WTC11 (cell line): ENCODE data around the gene SPAST. TPM values are rescaled to one million over a fixed set of nuclear protein-coding genes. Genes with fewer than 3 reads are reported as not detected.

ENCODE experiments used
- ATAC-seq: fragments of 200-7000 bp; cut with Tn5 transposase; 2 replicates; pipeline ENCODE4 v1.10.0; 2021; ENCODE audit warnings: mild to moderate bottlenecking, moderate library complexity
- Bru-seq: library from RNA; stranded (reverse); fragments of 400-500 nt; gene quantifications from one replicate; lab custom pipeline; 2021; lab: Mats Ljungman, UMichigan
- CTCF ChIA-PET: fragments of 300-600 bp; sonication (Branson Sonifier 250); formaldehyde crosslinking; loops from one replicate; lab custom pipeline; 2021; ENCODE audit warnings: antibody characterized with exemption; lab: Charles Lee
- POLR2A ChIA-PET: fragments of 350-600 bp; sonication (Branson Sonifier 250); formaldehyde crosslinking; loops from one replicate; lab custom pipeline; 2021; ENCODE audit warnings: antibody characterized with exemption; lab: Charles Lee
- DNase-seq: peaks from one replicate; pipeline ENCODE4 v3.0.0; 2021; ENCODE audit warnings: low spot score
- H3K27ac Mint-ChIP-seq: 2 replicates; pipeline ENCODE4 v1.8.0; 2021; ENCODE audit warnings: mixed read lengths
- H3K27me3 Mint-ChIP-seq: 2 replicates; pipeline ENCODE4 v1.8.0; 2021; ENCODE audit warnings: low read depth, mild to moderate bottlenecking, moderate library complexity, mixed read lengths
- H3K36me3 Mint-ChIP-seq: 2 replicates; pipeline ENCODE4 v1.8.0; 2021; ENCODE audit warnings: mixed read lengths
- H3K4me1 Mint-ChIP-seq: 2 replicates; pipeline ENCODE4 v1.8.0; 2022; ENCODE audit warnings: mixed read lengths
- H3K4me3 Mint-ChIP-seq: 2 replicates; pipeline ENCODE4 v1.8.0; 2021; ENCODE audit warnings: mild to moderate bottlenecking, moderate library complexity, mixed read lengths
- H3K9me3 Mint-ChIP-seq: 2 replicates; pipeline ENCODE4 v1.8.0; 2021; ENCODE audit warnings: mixed read lengths
- CREB1 ChIP-seq: sonication (generic); formaldehyde crosslinking; IDR thresholded peaks from 2 replicates; pipeline ENCODE4 v1.8.0; 2023; ENCODE audit warnings: mild to moderate bottlenecking, missing genetic modification reagents
- CREM ChIP-seq: sonication (generic); formaldehyde crosslinking; IDR thresholded peaks from 2 replicates; pipeline ENCODE4 v1.8.1; 2022; ENCODE audit warnings: mild to moderate bottlenecking, missing genetic modification reagents, moderate library complexity
- GABPB1 ChIP-seq: sonication (generic); formaldehyde crosslinking; IDR thresholded peaks from 2 replicates; pipeline ENCODE4 v1.8.1; 2023; ENCODE audit warnings: mild to moderate bottlenecking, missing genetic modification reagents
- HMGA2 ChIP-seq: fragments of 250-450 bp; sonication (Bioruptor Pico); IDR thresholded peaks from 2 replicates; pipeline ENCODE4 v1.4.0; 2021; ENCODE audit warnings: mild to moderate bottlenecking, moderate library complexity
- JUN ChIP-seq: sonication (generic); formaldehyde crosslinking; IDR thresholded peaks from 2 replicates; pipeline ENCODE4 v1.8.0; 2023; ENCODE audit warnings: mild to moderate bottlenecking, missing genetic modification reagents
- KAT7 ChIP-seq: sonication (generic); formaldehyde crosslinking; IDR thresholded peaks from 2 replicates; pipeline ENCODE4 v1.8.1; 2023; ENCODE audit warnings: missing genetic modification reagents, mild to moderate bottlenecking, borderline replicate concordance
- MYBL2 ChIP-seq: sonication (generic); formaldehyde crosslinking; IDR thresholded peaks from 2 replicates; pipeline ENCODE4 v1.8.1; 2023; ENCODE audit warnings: mild to moderate bottlenecking, moderate library complexity, missing genetic modification reagents
- SP1 ChIP-seq: sonication (generic); formaldehyde crosslinking; conservative IDR thresholded peaks from 2 replicates; pipeline ENCODE4 v1.8.1; 2022; ENCODE audit warnings: missing genetic modification reagents
- ZNF121 ChIP-seq: sonication (generic); formaldehyde crosslinking; IDR thresholded peaks from 2 replicates; pipeline ENCODE4 v1.8.0; 2023; ENCODE audit warnings: missing genetic modification reagents
- ZNF263 ChIP-seq: sonication (generic); formaldehyde crosslinking; IDR thresholded peaks from 2 replicates; pipeline ENCODE4 v1.8.1; 2022; ENCODE audit warnings: low read depth, mild to moderate bottlenecking, moderate library complexity, missing genetic modification reagents
- ZNF317 ChIP-seq: sonication (generic); formaldehyde crosslinking; IDR thresholded peaks from 2 replicates; pipeline ENCODE4 v1.8.1; 2023; ENCODE audit warnings: low read depth, mild to moderate bottlenecking, moderate library complexity, missing genetic modification reagents, borderline replicate concordance
- long read RNA-seq, 3 experiments: library from RNA in 1 of 3; library from capped mRNA in 1 of 3; library from polyadenylated mRNA in 1 of 3; unstranded in 2 of 3; stranded (forward) in 1 of 3; transcript quantifications; one replicate each; pipeline ENCODE4 v2.0.0, GENCODE V29; 2021
- total RNA-seq: library from RNA; stranded (reverse); gene quantifications from 3 replicates; pipeline ENCODE4 v1.2.3, GENCODE V29; 2021
- TF ChIP-seq, protein P1 (sequence below): fragments of 250-450 bp; sonication (Bioruptor Pico); conservative IDR thresholded peaks from 2 replicates; pipeline ENCODE4 v1.9.0; 2021; ENCODE audit warnings: mild to moderate bottlenecking
- TF ChIP-seq, protein P2 (sequence below): sonication (generic); formaldehyde crosslinking; IDR thresholded peaks from 2 replicates; pipeline ENCODE4 v1.8.1; 2023; ENCODE audit warnings: mild to moderate bottlenecking, missing genetic modification reagents, moderate library complexity
- TF ChIP-seq, protein P3 (sequence below): fragments of 250-450 bp; sonication (Bioruptor Pico); IDR thresholded peaks from 2 replicates; pipeline ENCODE4 v1.9.0; 2021; ENCODE audit warnings: mild to moderate bottlenecking
- TF ChIP-seq, protein P4 (sequence below): sonication (generic); formaldehyde crosslinking; IDR thresholded peaks from 2 replicates; pipeline ENCODE4 v1.8.1; 2023; ENCODE audit warnings: mild to moderate bottlenecking, missing genetic modification reagents, moderate library complexity
- TF ChIP-seq, protein P5 (sequence below): fragments of 250-450 bp; sonication (Bioruptor Pico); IDR thresholded peaks from 2 replicates; pipeline ENCODE4 v1.9.0; 2021; ENCODE audit warnings: mild to moderate bottlenecking
- TF ChIP-seq, protein P6 (sequence below): sonication (generic); formaldehyde crosslinking; IDR thresholded peaks from 2 replicates; pipeline ENCODE4 v1.8.0; 2022; ENCODE audit warnings: mild to moderate bottlenecking, missing genetic modification reagents
- TF ChIP-seq, protein P7 (sequence below): sonication (generic); formaldehyde crosslinking; IDR thresholded peaks from 2 replicates; pipeline ENCODE4 v1.8.1; 2023; ENCODE audit warnings: mild to moderate bottlenecking, missing genetic modification reagents, borderline replicate concordance

The SPAST gene, protein sequence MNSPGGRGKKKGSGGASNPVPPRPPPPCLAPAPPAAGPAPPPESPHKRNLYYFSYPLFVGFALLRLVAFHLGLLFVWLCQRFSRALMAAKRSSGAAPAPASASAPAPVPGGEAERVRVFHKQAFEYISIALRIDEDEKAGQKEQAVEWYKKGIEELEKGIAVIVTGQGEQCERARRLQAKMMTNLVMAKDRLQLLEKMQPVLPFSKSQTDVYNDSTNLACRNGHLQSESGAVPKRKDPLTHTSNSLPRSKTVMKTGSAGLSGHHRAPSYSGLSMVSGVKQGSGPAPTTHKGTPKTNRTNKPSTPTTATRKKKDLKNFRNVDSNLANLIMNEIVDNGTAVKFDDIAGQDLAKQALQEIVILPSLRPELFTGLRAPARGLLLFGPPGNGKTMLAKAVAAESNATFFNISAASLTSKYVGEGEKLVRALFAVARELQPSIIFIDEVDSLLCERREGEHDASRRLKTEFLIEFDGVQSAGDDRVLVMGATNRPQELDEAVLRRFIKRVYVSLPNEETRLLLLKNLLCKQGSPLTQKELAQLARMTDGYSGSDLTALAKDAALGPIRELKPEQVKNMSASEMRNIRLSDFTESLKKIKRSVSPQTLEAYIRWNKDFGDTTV
- total RNA-seq (25.9 to 28.4 TPM (median 26.8 TPM) in 3 replicates), Bru-seq, nascent RNA (percentile 64 among the genes with signal in this experiment)
- long read RNA-seq, experiment 1, full-length matches to known transcripts, result 101 of 141 reads
- long read RNA-seq, experiment 1, partial matches to known transcripts, result 6 of 141 reads
- long read RNA-seq, experiment 1, other reads (novel, unspliced or antisense), result 34 of 141 reads
- long read RNA-seq, experiment 2, full-length matches to known transcripts, result 6 of 30 reads
- long read RNA-seq, experiment 2, partial matches to known transcripts, result 3 of 30 reads
- long read RNA-seq, experiment 2, other reads (novel, unspliced or antisense), result 21 of 30 reads
- long read RNA-seq, experiment 3, partial matches to known transcripts, result 0 of 3 reads
- long read RNA-seq, experiment 3, other reads (novel, unspliced or antisense), result 3 of 3 reads

DNA sequence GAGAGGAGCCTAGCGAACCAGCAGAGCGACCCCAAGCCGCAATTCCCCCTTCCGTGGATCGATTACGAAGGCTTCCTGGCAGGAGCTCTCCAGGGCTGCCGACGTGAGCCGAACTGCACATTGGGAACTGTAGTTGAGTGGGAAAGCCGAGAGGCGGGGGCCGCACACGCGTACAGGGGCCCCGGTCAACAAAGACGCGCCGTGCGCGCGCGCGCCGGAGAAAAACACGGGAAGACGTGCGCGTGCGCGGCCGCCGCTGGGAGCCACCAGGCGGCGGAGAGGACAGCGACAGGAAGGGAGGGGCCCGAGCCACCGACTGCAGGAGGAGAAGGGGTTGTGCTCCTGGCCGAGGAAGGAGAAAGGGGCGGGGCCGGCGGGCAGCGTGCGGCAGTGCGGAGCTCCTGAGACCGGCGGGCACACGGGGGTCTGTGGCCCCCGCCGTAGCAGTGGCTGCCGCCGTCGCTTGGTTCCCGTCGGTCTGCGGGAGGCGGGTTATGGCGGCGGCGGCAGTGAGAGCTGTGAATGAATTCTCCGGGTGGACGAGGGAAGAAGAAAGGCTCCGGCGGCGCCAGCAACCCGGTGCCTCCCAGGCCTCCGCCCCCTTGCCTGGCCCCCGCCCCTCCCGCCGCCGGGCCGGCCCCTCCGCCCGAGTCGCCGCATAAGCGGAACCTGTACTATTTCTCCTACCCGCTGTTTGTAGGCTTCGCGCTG lies at the start of gene SPAST:
SPAST (plus strand) TSS at position 247 of the 711 bp plus-strand sequence; CDS start at position 523, 276 bp downstream.
- Mint-ChIP-seq H3K27me3 (no peaks in the 10 kb centered on the region), H3K4me3 (peak within 1 kb of the TSS; percentile 95), H3K4me1 (peaks cover 20% of the 10 kb centered on the region), H3K27ac (peak within 1 kb of the TSS; percentile 96), H3K36me3 (no peaks in the 10 kb centered on the region), H3K9me3 (no peaks in the 10 kb centered on the region)
- ChIA-PET POLR2A (interaction anchor here (0.5 to 3.9 kb wide), 7 partner anchors 24 to 139 kb away, joined by 3 to 56 read pairs (median 4); partner anchors contain the start of genes DPY30 and SLC30A6), CTCF (interaction anchor here (0.6 to 3.2 kb wide), 10 partner anchors 11 to 334 kb away, joined by 3 to 25 read pairs (median 4); partner anchors contain the start of genes DPY30 and SLC30A6)
- ATAC-seq, result peak; percentile 93
- peak; percentile 98 for DNase-seq
- TF ChIP-seq ZNF263 (CRISPR knock-in tag) (peak; percentile 78; the same call in 1 of the 2 replicates), ZNF317 (CRISPR knock-in tag) (no peak), HMGA2 (CRISPR knock-in tag) (no peak), ZNF121 (CRISPR knock-in tag) (no peak), CREB1 (CRISPR knock-in tag) (no peak), SP1 (CRISPR knock-in tag) (peak; percentile 81), JUN (CRISPR knock-in tag) (no peak), GABPB1 (peak; percentile 70), KAT7 (CRISPR knock-in tag) (no peak), MYBL2 (CRISPR knock-in tag) (no peak), CREM (CRISPR knock-in tag) (peak; percentile 84)
- TF ChIP-seq, protein P1, sequence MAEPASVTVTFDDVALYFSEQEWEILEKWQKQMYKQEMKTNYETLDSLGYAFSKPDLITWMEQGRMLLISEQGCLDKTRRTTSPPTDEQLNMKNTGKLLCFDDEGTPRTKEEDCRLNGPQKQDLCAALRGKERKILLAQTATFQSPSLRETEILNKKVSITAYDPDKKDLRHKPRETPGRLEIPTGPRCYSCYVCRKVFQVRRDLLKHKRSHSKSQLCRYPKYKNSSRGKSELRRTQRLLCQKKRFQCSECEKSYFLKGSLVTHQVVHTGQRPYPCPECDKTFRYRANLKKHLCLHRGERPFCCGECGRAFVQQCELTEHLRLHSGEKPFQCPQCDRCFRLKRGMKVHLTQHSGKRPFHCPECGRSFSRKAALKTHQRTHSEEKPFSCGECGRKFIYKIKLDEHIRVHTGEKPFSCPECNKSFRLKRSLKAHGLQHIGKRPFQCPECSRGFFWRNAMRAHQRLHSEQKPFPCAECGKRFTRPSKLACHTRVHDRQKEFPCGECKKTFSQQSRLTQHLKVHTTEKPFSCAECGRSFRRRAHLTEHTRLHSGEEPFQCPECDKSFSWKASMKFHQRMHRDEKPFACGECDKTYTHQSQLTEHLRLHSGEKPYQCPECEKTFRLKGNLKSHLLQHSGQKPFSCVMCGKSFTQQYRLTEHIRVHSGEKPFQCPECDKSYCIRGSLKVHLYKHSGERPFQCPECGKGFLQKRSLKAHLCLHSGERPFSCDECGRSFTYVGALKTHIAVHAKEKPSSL (CRISPR knock-in tag), result no peak
- TF ChIP-seq, protein P2, sequence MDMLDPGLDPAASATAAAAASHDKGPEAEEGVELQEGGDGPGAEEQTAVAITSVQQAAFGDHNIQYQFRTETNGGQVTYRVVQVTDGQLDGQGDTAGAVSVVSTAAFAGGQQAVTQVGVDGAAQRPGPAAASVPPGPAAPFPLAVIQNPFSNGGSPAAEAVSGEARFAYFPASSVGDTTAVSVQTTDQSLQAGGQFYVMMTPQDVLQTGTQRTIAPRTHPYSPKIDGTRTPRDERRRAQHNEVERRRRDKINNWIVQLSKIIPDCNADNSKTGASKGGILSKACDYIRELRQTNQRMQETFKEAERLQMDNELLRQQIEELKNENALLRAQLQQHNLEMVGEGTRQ (CRISPR knock-in tag), result no peak
- TF ChIP-seq, protein P3, sequence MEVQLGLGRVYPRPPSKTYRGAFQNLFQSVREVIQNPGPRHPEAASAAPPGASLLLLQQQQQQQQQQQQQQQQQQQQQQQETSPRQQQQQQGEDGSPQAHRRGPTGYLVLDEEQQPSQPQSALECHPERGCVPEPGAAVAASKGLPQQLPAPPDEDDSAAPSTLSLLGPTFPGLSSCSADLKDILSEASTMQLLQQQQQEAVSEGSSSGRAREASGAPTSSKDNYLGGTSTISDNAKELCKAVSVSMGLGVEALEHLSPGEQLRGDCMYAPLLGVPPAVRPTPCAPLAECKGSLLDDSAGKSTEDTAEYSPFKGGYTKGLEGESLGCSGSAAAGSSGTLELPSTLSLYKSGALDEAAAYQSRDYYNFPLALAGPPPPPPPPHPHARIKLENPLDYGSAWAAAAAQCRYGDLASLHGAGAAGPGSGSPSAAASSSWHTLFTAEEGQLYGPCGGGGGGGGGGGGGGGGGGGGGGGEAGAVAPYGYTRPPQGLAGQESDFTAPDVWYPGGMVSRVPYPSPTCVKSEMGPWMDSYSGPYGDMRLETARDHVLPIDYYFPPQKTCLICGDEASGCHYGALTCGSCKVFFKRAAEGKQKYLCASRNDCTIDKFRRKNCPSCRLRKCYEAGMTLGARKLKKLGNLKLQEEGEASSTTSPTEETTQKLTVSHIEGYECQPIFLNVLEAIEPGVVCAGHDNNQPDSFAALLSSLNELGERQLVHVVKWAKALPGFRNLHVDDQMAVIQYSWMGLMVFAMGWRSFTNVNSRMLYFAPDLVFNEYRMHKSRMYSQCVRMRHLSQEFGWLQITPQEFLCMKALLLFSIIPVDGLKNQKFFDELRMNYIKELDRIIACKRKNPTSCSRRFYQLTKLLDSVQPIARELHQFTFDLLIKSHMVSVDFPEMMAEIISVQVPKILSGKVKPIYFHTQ, result no peak
- TF ChIP-seq, protein P4, sequence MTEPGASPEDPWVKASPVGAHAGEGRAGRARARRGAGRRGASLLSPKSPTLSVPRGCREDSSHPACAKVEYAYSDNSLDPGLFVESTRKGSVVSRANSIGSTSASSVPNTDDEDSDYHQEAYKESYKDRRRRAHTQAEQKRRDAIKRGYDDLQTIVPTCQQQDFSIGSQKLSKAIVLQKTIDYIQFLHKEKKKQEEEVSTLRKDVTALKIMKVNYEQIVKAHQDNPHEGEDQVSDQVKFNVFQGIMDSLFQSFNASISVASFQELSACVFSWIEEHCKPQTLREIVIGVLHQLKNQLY (CRISPR knock-in tag), result no peak
- TF ChIP-seq, protein P5, sequence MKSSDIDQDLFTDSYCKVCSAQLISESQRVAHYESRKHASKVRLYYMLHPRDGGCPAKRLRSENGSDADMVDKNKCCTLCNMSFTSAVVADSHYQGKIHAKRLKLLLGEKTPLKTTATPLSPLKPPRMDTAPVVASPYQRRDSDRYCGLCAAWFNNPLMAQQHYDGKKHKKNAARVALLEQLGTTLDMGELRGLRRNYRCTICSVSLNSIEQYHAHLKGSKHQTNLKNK (CRISPR knock-in tag), result no peak
- TF ChIP-seq, protein P6, sequence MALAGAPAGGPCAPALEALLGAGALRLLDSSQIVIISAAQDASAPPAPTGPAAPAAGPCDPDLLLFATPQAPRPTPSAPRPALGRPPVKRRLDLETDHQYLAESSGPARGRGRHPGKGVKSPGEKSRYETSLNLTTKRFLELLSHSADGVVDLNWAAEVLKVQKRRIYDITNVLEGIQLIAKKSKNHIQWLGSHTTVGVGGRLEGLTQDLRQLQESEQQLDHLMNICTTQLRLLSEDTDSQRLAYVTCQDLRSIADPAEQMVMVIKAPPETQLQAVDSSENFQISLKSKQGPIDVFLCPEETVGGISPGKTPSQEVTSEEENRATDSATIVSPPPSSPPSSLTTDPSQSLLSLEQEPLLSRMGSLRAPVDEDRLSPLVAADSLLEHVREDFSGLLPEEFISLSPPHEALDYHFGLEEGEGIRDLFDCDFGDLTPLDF (CRISPR knock-in tag), result no peak
- TF ChIP-seq, protein P7, sequence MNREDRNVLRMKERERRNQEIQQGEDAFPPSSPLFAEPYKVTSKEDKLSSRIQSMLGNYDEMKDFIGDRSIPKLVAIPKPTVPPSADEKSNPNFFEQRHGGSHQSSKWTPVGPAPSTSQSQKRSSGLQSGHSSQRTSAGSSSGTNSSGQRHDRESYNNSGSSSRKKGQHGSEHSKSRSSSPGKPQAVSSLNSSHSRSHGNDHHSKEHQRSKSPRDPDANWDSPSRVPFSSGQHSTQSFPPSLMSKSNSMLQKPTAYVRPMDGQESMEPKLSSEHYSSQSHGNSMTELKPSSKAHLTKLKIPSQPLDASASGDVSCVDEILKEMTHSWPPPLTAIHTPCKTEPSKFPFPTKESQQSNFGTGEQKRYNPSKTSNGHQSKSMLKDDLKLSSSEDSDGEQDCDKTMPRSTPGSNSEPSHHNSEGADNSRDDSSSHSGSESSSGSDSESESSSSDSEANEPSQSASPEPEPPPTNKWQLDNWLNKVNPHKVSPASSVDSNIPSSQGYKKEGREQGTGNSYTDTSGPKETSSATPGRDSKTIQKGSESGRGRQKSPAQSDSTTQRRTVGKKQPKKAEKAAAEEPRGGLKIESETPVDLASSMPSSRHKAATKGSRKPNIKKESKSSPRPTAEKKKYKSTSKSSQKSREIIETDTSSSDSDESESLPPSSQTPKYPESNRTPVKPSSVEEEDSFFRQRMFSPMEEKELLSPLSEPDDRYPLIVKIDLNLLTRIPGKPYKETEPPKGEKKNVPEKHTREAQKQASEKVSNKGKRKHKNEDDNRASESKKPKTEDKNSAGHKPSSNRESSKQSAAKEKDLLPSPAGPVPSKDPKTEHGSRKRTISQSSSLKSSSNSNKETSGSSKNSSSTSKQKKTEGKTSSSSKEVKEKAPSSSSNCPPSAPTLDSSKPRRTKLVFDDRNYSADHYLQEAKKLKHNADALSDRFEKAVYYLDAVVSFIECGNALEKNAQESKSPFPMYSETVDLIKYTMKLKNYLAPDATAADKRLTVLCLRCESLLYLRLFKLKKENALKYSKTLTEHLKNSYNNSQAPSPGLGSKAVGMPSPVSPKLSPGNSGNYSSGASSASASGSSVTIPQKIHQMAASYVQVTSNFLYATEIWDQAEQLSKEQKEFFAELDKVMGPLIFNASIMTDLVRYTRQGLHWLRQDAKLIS (CRISPR knock-in tag), result no peak; the same call in 1 of the 2 replicates
